ENCODE measurements around the gene GRK4. TPM values are rescaled to one million over a fixed set of nuclear protein-coding genes. Genes with fewer than 3 reads are reported as not detected.

GRK4 gene
- total and polyA plus RNA-seq, 2 of the 8 experiments (the other 6 are each of a cell fraction or from before 2014, with no cell fraction given), result 0.77 to 1.8 TPM

GRCh38 chr4:2946812-2947600 lies 16.4 kb upstream of the GRK4 start:
- Histone ChIP-seq H2BK15ac (ENCODE audit: low read length) (no peak overlapping the region), H4K20me1 (replicated peaks in 1 of 2; ENCODE audit: control insufficient read depth in 1 of 2, insufficient read depth in 2 of 2, low read length in 2 of 2) (peaks cover 8 to 18% of the 10 kb centered on the region in 2 experiments), H4K91ac (replicated peaks; ENCODE audit: insufficient read length, low read length) (no peak overlapping the region), H3K4me3 (ENCODE audit: extremely low read depth in 1 of 4, insufficient read depth in 2 of 4, low read depth in 3 of 4, low read length in 4 of 4) (no peak overlapping the region), H3K9me3 (ENCODE audit: insufficient read depth in 2 of 2, low read depth in 1 of 2, low read length in 1 of 2) (no peaks in the 10 kb centered on the region), H3K79me1 (ENCODE audit: low read depth, low read length) (no peaks in the 10 kb centered on the region), H3K27ac (ENCODE audit: low read depth, low read length) (no peak overlapping the region), H2BK20ac (ENCODE audit: low read length) (no peak overlapping the region), H4K5ac (ENCODE audit: insufficient read length, low read depth, low read length) (no peak overlapping the region), H3K9ac (replicated peaks in 1 of 4; ENCODE audit: extremely low read depth in 1 of 4, low read depth in 3 of 4, low read length in 3 of 4) (no peak overlapping the region), H3K4me1 (replicated peaks in 1 of 4; ENCODE audit: control insufficient read depth in 3 of 4, insufficient read depth in 4 of 4, low read length in 3 of 4) (no peaks in the 10 kb centered on the region), H2BK12ac (ENCODE audit: low read depth, low read length) (no peak overlapping the region), H3K36me3 (ENCODE audit: control insufficient read depth in 2 of 4, insufficient read depth in 4 of 4, low read length in 3 of 4) (peaks cover 54 to 81% (median 76%) of the 10 kb centered on the region in 4 experiments), H4K8ac (ENCODE audit: extremely low read depth, insufficient read depth, low read length) (no peak overlapping the region), H3K4me2 (ENCODE audit: insufficient read depth in 1 of 2, low read depth in 2 of 2, low read length in 2 of 2) (no peak overlapping the region), H2AK5ac (ENCODE audit: low read depth, low read length) (no peak overlapping the region), H3K14ac (ENCODE audit: insufficient read length) (no peak overlapping the region), H2BK5ac (ENCODE audit: low read depth, low read length) (no peak overlapping the region), H3K4ac (replicated peaks; ENCODE audit: insufficient read length, low read depth, low read length) (no peak overlapping the region), H2AFZ (ENCODE audit: low read length) (no peak overlapping the region), H3K79me2 (ENCODE audit: control insufficient read depth in 1 of 2, insufficient read depth in 2 of 2, low read length in 2 of 2) (no peaks in the 10 kb centered on the region), H3K23me2 (ENCODE audit: low read depth, low read length) (no peaks in the 10 kb centered on the region), H3K27me3 (replicated peaks in 1 of 4; ENCODE audit: control insufficient read depth in 3 of 4, extremely low read depth in 1 of 4, insufficient read depth in 3 of 4, low read length in 3 of 4) (no peaks in the 10 kb centered on the region), H3K23ac (ENCODE audit: insufficient read length) (no peak overlapping the region), H3K18ac (ENCODE audit: extremely low read depth, low read length) (no peak overlapping the region), H2BK120ac (replicated peaks; ENCODE audit: low read depth, low read length) (no peak overlapping the region), H3K56ac (replicated peaks; ENCODE audit: insufficient read length, low read depth, low read length) (no peak overlapping the region)
- TF ChIP-seq KDM4A (IDR thresholded peaks at IDR 0.05; ENCODE audit: low read depth, low read length, severe bottlenecking), result no peak
- 91% methylated on average over 19 of the region's 19 CpGs; no CpG with 5 or more reads in 1 of the 2 experiments for WGBS, 2 experiments (ENCODE audit: extremely low coverage in 1 of 2, insufficient coverage in 1 of 2, insufficient read length in 1 of 2, insufficient replicate concordance in 2 of 2, low coverage in 1 of 2, low lambda C conversion rate in 2 of 2, missing lambda C conversion rate in 1 of 2)
- DNase-seq (ENCODE audit: low read depth in 1 of 2, low spot score in 2 of 2) (no peak), FAIRE-seq (no peak)
- ChIA-PET CTCF (ENCODE audit: partially characterized antibody) (no interaction called here), POLR2A (ENCODE audit: partially characterized antibody) (interaction anchor here (0.6 to 1.5 kb wide), 3 partner anchors 10 to 35 kb away, joined by 3 to 9 read pairs (median 5); no protein-coding TSS in a partner anchor)
